GM21723 (cell line): ENCODE results near the gene SGF29.
"Not testable (repeated sequence)": the region's sequence is repeated elsewhere in the genome, so short reads cannot be mapped to it uniquely, and the experiment has no call there.

Experiments used
- ATAC-seq: cut with Tn5 transposase; IDR thresholded peaks from one replicate; pipeline ENCODE4 v1.9.1; 2021; ENCODE audit warnings: mild to moderate bottlenecking, moderate library complexity; ENCODE audit not compliant: unreplicated experiment

The SGF29 gene

DNA sequence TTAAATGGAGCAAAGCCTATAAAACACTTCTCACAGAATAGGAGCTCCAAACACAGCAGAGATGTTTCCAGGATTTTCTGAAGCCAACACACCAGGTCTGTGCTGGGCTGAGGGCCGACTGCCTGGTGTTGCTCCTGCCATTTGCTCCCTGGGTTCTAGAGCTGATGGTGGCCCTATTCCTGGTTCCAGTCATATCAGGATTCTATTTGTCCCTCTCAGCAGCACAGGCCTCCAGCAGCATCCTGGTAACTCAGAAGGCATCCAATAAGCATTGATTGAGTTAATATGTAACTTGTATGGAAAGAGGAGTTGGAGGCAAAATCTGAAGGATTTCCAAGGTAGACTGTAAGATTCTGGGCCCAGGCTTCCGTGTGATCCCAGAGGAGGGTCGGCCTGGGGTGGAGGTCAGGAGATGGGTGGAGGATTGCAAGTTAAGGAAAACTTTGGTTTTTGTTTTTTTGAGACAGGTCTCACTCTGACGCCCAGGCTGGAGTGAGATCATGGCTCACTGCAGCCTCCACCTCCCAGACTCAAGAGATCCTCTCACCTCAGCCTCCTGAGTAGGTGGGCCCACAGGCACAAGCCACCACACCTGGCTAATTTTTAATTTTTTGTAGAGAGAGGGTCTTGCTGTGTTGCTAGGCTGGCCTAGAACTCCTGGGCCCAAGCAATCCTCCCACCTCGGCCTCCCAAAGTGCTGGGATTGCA lies 20.6 kb upstream of the SGF29 start:
- ATAC-seq, result no peak

DNA sequence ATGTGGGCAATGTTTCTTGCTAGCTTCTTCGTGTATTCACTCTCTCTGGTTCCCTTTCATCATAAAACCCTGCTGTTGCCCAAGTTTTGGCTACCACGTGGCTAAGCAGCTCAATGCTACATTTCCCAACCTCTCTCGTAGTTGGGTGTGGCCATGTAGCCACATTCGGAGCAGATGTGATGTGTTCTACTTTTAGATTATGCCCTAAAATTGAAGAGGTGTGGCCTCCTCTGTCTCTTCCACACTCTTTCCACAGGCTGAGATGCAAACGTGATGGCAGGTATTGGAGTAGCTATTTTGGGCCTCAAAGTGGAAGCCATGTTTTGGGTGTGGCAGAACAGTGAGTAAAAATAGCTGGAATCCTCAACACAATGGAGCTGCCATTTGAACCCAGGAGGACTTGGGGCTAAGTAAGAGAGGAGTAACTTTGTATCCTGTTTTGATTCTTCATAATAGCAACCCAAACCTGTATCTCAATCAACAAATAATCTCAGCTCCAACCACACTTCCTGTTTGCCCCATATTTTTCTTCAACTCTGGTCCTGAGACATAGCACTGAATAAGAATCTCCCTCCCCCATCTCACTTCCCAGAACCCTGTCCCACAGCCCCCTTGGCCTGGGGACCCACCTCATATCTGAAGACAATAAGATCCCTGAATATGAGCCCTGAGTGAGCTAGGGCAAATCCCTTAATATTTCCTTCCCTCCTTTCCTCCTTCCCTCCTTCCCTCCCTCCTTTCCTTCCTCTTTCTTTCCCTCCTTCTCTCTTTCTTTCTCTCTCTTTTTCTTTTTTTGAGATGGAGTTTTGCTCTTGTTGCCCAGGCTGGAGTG lies 19.0 kb upstream of the SGF29 start:
- no peak for ATAC-seq

DNA sequence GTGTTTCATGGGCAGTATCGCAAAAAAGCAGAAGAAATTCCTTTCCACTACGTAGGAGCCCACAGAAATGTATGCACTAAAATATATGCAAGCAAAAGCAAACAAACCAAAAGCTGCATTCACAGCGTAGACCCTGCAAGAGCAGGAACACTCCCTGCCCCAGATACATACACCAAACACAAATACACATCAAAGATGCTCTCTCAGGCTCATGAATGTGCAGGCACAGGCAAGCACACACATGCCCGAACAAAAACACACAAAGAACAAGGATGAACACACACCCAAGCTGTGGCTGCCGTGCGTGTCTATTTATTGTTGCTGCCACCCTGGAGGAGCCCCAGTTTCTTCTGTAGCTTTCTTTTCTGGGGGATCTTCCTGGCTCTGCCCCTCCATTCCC lies 16.6 kb upstream of the SGF29 start:
- ATAC-seq, result no peak

DNA sequence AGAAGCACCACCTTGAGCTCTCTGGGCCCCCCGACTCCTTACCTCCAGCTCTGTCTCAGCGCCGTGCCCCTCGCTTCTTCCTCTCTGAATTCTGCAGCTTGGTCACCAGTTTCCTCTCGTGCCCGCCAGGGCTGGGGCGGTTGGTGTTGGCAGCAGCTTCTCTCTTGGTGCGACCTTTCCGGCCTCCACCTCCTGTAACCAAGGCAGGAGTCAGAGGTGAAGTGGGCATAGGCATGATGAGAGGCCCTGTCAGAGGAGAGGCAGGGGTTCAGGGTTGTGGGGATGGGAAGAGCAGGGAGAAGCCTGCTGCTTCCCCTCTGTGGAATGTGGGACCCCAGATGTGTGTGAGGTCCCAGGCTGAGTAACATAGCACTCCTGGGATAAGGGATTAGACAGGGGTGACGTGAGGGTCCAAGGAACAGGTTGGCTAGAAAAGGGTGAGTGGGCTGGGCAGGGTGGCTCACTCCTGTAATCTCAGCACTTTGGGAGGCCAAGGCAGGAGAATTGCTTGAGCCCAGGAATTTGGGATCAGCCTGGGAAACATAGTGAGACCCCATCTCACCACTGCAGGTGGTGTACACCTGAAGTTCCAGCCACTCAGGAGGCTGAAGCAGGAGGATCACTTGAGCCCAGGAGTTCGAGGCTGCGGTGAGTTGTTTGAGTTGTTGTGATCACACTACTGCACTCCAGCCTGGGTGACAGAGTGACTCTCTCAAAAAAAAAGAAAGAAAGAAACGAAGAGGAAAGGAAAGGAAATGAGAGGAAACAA lies 15.6 kb upstream of the SGF29 start:
- ATAC-seq, result no peak

DNA sequence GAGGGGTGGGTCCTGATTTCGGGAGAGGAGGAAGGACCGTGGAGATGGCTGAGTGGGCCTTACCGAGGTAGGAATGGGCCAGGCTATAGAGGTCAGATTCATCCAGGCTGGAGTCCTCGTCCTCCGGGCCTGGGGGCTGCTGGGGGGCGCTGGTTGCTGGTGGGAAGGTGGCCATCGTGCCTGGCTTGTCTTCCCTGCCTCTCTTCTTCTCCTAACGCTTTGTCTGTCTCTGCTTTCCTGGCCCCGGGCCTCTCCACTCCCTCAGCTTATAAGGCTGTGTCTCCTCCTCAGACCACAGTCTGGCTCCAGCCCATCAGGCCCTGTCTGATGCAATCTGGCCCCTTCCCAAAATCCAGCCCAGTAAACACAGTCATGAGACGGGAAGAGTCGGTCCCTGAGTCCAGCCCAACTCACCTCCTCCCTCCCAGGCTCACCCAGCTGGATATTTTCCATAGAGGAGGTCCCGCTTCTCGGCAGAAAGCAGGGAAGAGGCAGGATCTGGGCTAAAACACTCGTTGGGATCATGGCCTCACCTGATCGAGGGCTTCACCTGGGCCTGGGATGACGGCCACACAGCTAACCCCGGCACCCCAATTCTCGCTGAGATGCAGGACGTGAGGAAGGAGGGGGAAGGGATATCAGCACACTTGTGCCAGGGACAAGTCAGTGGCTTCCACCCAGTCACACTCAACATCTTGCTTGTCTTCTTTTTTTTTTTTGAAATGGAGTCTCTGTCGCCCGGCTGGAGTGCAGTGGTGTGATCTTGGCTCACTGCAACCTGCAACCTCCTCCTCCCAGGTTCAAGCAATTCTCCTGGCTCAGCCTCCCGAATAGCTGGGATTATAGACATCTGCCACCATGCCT lies 14.8 kb upstream of the SGF29 start, which contains the start of gene NUPR1:
Gene NUPR1, minus strand, starts transcription at position 242 of the 864 bp plus-strand sequence. Its CDS starts 67 bp downstream, at position 175.
- ATAC-seq, result no peak

DNA sequence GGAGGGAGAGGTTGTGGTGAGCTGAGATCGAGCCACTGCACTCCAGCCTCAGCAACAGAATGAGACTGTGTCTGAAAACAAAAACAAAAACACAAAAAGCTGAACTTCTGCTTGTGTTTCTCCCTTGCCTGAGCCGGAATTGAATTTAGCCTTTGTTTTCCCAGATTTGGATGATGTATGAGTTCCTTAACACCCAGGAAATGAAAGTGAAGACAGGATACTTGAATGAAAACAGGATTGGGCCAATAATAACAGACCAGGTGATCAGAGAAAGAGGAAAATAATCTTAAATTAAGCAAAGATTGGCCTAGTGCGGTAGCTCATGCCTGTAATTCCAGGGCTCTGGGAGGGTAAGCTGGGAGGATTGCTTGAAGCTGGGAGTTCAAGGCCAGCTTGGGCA lies 13.4 kb upstream of the SGF29 start:
- no peak for ATAC-seq

DNA sequence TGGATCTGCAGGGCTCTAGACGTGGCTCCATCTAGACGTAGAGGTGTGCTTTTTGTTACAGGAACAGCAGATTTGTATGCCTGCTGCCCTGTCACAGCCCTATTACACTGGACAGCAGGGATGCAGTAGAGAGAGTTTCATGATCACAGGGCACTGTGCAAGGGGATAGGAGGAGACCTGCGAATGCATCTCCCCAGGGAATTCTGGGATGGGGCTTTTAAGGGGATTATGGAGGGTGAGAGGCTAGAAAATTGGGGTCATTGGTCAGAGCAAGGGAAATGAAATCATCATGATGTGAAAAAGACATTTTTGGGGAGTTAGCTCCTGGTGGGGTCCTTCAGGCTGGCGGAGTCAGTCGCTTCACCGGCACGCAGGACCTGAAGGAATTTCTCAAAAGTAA lies 11.1 kb upstream of the SGF29 start:
- ATAC-seq, result no peak

DNA sequence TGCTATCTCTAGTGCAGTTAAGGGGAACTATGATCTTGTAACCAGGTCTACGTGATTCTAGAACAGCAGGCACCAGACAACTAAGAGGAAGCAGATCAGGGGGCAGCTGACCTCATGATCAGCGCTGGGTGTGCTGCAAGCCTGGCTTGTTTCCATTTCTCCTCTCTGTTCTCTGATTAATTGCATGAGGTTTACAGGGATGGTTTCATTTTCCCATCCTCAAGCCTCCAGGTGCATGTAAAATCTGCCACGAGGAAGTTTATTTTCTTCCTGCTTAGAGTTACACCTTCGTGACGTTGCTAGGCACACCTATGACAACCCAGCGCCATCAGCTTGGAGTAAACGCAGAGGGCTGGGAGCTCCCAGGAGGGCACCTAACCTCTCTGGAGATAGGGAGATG lies 10.6 kb upstream of the SGF29 start:
- no peak for ATAC-seq

DNA sequence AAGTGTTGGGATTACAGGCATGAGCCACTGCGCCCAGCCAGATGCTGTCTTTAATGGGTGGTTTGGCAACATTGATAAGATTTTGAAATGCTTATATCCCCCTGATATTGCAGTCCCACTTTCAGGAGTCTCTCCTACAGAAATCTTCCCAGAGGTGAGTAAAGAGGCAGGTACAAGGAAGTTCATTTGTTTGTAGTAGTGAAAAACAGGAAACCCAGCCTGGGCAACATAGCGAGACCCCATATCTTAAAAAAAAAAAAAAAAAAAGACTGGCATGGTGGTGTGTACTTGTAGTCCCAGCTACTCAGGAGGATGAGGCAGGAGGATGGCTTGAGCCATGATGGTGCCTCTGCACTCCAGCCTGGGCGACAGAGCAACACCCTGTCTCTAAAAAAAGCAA lies 8.7 kb upstream of the SGF29 start:
- ATAC-seq, result no peak

DNA sequence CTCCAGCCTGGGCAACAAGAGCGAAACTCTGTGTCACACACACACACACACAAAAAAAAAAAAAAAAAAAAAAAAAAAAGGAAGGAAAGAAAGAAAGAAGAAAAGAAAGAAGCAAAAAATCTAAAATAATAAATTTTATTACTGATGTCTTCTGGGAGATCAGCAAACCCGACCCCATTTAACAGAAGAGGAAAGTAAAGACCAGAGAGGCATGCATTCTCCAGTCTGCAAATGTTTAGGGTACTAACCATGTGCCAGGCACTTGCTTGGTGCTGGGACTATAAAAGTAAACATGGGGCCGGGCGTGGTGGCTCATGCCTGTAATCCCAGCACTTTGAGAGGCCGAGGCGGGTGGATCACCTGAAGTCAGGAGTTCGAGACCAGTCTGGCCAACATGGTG lies 7.8 kb upstream of the SGF29 start:
- ATAC-seq, result not testable (repeated sequence)

DNA sequence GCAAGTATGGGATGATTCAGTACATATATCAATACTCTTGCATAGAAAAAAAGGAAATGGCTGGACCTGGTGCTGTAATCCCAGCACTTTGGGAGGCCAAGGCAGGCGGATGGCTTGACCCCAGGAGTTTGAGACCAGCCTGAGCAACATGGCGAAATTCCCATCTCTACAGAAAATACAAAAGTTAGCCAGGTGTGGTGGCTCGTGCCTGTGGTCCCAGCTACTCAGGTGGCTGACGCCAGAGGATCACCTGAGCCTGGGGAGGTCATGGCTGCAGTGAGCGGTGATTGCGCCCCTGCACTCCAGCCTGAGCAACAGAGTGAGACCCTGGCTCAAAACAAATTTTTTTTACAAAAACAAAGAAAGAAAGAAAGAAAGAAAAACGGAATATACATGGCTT lies 7.1 kb upstream of the SGF29 start:
- no peak for ATAC-seq

DNA sequence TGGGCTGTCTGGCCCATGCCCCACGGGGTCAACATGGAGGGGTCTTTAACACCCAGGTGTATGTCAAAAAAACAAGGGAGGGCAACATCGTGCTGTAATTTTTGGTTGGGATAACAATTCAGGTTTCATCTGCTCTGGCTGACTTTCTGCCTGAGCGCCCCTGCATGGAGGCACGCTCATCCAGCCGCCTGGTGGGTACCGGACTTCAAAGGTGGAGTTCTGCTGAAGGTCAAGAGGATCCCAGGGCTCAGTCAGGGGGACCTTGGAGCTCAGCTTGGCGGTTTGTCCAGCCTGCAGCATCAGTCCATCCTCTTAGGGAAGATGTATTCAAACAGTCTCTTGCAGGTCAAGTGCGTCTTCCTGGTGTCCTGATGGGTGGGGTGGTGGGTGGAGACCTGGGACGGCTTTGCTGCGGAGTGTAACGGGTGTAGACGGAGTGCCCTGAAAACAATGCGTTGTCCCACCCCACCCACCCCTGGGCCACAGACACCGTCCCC lies 5.4 kb upstream of the SGF29 start:
- no peak for ATAC-seq

DNA sequence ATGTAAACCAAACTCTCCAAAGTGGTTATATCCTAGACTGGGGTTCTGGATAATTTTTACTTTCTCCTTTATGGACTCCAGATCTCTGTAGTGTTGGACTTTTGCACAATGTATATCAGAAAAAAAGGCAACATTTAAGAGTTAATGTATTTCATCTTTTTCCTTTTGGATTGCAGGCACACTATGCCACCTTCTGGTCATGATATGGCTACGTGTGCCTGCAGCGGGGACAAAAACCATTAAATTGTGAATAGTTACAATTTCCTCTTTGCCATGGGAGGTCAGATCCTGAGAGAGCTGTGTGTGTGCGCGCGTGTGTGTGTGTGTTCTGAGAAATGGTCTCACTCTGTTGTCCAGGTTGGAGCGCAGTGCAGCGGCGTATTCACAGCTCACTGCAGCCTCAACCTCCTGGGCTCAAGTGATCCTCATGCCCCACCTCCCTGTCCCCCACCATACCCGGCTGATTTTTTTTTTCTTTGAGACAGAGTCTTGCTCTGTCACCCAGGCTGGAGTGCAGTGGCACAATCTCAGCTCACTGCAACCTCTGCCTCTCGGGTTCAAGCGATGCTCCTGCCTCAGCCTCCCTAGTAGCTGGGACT lies 4.3 kb upstream of the SGF29 start:
- no peak for ATAC-seq

DNA sequence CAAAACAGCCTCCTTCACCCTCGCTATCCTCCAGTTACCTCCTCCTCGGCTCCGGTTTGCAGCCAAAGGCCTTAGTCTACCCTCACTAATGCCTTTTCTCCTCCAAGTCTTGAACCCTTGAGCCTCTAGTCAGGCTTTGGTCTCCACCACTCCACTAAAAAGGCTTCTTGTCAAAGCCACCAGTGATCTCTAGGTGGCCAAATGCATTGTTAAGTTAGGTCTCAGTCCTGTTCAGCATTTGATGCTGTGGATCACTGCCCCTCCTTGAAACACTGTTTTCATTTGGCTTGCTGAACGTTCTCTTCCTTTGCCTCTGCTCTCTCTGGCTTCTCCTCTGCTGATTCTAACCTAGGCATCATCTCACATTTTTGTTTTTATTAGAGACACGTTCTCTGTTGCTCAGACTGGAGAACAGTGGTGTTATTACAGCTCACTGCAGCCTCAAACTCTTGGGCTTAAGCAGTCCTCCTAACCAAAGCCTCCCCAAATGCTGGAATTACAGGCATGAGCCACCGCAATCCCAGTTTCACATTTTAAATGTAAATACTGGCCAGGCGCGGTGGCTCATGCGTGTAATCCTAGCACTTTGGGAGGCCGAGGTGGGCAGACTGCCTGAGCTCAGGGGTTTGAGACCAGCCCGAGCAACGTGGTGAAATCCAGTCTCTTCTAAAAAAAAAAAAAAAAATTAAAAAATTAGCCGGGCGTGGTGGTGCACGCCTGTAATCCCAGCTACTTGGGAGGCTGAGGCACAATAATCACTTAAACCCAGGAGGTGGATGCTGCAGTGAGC lies 1.1 kb downstream of the SGF29 start:
- peak; percentile 6 for ATAC-seq

DNA sequence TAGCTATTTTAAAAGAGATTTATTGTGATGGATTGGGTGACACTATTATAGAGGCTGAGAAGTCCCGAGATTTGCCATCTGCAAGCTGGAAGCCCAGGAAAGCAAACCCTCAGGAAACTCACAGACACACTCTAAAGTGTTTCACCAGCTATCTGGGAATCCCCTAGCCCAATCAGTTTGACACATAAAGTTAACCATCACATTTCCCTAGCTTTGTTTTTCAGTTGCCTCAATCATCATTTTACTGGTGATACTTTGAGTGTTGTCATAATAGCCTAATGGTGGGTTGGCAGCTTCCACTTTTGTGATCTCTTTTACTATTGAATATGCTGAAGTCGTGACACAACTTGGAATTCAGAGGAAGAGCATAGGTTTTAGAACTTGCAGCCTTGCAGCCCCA lies 1.8 kb downstream of the SGF29 start:
- ATAC-seq, result no peak

DNA sequence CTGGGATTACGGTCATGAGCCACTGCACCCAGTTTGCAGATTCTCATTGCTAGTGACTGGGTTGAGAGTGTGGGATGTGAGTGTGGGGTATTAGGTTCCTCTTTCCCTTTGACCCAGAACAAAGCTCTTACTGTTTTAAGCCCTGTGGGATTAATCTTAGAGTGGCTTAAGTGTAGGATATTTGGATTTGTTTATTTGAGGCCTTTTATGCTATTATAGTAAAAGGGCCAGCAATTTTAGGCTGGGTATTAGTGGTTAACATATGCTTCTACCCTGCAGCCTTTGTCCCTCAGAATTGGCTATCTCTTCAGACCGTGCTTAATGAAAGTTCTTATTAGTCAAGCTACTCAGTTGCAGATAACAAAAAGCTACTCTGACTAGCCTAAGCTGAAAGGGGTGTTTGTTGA lies 3.2 kb downstream of the SGF29 start:
- no peak for ATAC-seq

DNA sequence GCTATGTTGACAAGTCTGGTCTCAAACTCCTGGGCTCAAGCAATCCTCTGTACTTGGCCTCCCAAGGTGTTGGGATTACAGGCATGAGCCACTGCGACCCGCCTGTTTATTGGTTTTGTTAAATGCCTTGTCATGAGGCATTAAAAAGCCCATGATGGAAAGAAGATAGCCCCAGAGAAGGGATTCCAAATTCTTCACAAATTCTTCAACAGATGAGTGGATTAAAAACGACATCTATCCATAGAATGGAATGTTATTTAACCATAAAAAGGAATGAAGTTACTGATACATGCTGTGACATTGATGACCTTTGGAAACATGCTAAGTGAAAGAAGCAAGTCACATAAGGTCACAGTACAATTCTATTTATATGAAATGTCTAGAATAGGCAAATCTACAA lies 4.7 kb downstream of the SGF29 start:
- no peak for ATAC-seq

DNA sequence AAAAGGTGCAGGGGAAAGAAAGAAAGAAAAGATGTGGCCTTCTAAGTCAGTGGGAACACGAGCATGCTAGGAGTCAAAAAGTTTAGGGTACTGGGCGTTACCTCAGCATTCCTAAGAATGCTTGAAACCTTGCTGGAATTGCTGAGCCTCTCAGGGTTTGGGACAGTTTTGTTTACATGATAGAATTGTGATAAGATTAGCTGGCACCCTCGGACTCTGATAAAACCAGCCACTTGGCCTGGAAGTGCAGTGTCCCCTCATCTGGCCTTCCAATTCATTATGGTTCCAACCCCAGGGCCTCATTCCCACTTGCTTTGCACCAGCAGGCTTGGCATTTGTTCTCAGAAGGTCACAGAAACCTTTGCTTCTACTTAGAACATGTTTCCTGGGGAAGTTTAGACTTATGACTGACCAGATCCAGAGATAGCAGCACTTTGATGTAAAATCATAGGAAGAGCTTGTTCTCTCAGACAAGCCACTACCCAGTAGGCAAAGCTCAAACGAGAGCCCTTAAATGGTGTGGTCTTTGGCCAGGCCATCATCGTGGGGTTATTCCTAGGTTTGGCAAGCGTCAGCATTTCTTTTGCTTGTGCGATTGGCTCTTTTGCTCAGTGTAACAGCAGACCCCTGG lies 8.0 kb downstream of the SGF29 start:
- ATAC-seq, result no peak

DNA sequence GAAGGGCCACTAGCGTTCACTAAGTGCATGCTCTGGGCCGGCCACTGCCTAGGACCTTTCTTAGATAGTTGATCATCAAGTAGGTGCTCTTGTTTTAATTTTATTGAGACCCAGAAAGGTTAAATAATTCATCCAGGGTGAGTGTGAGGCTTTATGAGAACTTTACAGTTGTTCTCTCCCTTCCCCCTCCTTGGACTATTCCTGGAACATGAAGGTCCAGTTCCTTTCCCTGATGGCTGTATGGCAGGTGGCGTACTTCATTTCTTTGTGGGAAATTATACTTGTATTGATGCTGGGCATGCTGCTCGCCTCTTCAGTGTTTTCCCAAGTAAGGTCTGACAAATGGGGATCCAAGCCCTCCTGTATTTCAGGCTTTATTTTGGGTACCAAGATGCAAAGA lies 8.5 kb downstream of the SGF29 start:
- ATAC-seq, result no peak
